BLaER1 (cell line): Measurements from ENCODE around the gene TM7SF2.

Experiments used
- H3K27ac ChIP-seq: shearing (Covaris generic); formaldehyde crosslinking; 2 replicates; pipeline ENCODE4 v1.8.1; 2022
- H3K27me3 ChIP-seq: shearing (Covaris generic); formaldehyde crosslinking; 2 replicates; pipeline ENCODE4 v1.8.1; 2022
- H3K36me3 ChIP-seq: shearing (Covaris generic); formaldehyde crosslinking; 2 replicates; pipeline ENCODE4 v1.8.1; 2022
- H3K4me1 ChIP-seq: shearing (Covaris generic); formaldehyde crosslinking; 2 replicates; pipeline ENCODE4 v1.8.1; 2022
- H3K4me2 ChIP-seq: shearing (Covaris generic); formaldehyde crosslinking; 2 replicates; pipeline ENCODE4 v1.8.1; 2022
- H3K4me3 ChIP-seq: shearing (Covaris generic); formaldehyde crosslinking; 2 replicates; pipeline ENCODE4 v1.8.1; 2022
- H3K9ac ChIP-seq: shearing (Covaris generic); formaldehyde crosslinking; 2 replicates; pipeline ENCODE4 v1.8.1; 2022
- H3K9me3 ChIP-seq: shearing (Covaris generic); formaldehyde crosslinking; 2 replicates; pipeline ENCODE4 v1.8.1; 2022
- H4K20me1 ChIP-seq: shearing (Covaris generic); formaldehyde crosslinking; 2 replicates; pipeline ENCODE4 v1.8.1; 2022
- Cebpa-rat ChIP-seq: shearing (Covaris generic); IDR thresholded peaks from 2 replicates; pipeline ENCODE4 v1.8.1; 2022

Gene TM7SF2

GRCh38 chr11:65128182-65129145 lies 16.8 kb downstream of the TM7SF2 start:
- Histone ChIP-seq H3K27me3 (no peaks in the 10 kb centered on the region), H3K36me3 (peaks cover 93% of the 10 kb centered on the region), H3K4me1 (peaks cover 61% of the 10 kb centered on the region), H3K9me3 (no peaks in the 10 kb centered on the region), H3K4me3 (no peak overlapping the region), H3K27ac (peak overlapping the region; percentile 78), H3K9ac (0 out of 2 replicates have a peak overlapping the region, but pooled peaks have one; percentile 50), H4K20me1 (peaks cover 42% of the 10 kb centered on the region), H3K4me2 (0 out of 2 replicates have a peak overlapping the region, but pooled peaks have one; percentile 99)
- no peak for TF ChIP-seq Cebpa-rat

DNA sequence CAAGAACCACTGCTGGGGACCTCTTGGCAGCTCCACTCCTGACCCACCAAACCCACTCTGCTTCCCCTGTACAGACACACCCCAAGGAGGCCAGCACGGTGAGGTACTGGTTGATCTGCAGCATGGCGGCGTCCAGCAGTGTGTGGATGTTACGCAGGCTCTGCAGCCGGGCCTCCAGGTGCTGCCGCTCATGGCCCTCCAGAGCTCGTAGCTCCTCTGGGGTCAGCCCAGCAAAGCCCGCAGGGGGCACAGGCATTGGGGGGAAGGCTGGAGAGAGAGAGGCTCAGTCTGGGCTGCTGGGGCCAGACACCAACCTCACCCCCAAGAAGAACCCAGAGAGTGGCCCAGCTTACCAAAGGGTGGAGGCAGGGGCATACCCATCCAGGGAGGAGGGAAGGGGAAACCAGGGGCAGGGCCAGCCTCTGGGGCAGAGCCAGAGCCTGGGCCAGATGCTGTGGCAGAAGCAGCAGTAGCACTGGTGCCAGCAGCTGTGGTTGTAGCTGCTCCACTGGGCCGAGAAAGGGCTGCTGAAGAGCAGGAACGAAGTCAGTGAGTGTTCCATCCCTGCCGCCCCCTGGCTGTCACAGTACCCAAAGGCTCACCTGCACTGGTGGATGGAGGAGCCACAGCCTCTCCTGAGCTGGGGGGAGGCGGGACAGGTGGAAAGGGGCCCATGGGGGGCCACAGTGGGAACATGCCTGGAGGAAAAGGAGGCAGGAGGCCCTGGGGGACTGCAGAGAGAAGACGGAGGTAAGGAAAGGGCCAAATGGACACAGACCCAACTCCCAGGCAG lies 18.2 kb downstream of the TM7SF2 start:
- Histone ChIP-seq H3K9ac (peak overlapping the region; percentile 70), H3K4me1 (peaks cover 49% of the 10 kb centered on the region), H3K9me3 (no peaks in the 10 kb centered on the region), H3K4me3 (peak overlapping the region; percentile 52), H3K36me3 (peaks cover 83% of the 10 kb centered on the region), H3K27ac (peak overlapping the region; percentile 78), H3K27me3 (no peaks in the 10 kb centered on the region), H4K20me1 (peaks cover 49% of the 10 kb centered on the region), H3K4me2 (peak overlapping the region; percentile 99)
- no peak for TF ChIP-seq Cebpa-rat

DNA sequence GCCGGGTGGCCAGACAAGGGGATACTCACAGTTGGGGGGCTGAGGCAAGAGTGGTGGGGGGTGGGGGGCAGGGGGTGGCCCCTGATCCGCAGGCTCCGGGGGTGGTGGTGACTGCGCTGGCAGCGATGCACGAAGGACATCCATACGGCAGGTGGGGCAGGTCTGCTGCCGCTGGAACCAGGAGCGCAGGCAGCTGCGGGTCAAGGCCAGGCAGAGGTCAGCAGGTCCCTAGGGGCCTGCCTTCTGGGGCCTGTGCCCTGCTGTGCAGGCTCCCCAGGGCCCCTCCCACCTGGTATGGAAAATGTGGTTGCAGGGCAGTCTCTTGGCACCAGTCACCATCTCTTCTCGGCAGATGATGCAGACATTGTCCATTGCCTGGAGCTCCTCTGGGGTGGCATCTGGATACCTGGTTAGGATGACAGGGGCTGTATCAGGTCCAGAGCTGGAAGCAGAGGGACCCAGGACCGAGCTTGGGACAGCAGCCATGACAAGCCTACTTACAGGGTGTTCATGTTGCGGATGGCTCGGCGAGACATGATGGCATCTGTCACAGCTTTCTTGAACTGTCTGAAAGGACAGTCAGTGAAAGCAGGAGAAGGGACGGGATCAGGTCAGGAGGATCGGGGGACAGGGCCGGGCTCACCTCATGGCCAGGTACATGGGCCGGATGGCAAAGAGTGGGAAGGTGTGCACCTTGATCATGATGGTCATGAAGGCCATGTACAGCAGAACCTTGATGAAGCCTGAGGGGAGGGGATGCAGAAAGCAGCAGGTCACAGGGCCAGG lies 19.2 kb downstream of the TM7SF2 start:
- Histone ChIP-seq H3K9ac (peak overlapping the region; percentile 98), H4K20me1 (peaks cover 49% of the 10 kb centered on the region), H3K27me3 (no peaks in the 10 kb centered on the region), H3K9me3 (no peaks in the 10 kb centered on the region), H3K4me2 (peak overlapping the region; percentile 99), H3K36me3 (peaks cover 73% of the 10 kb centered on the region), H3K4me3 (peak overlapping the region; percentile 99), H3K27ac (peak overlapping the region; percentile 99), H3K4me1 (peaks cover 56% of the 10 kb centered on the region)
- TF ChIP-seq Cebpa-rat: no peak

GRCh38 chr11:65131417-65131776 lies 19.7 kb downstream of the TM7SF2 start:
- Histone ChIP-seq H3K4me2 (peak overlapping the region; percentile 99), H3K4me3 (peak overlapping the region; percentile 99), H3K9ac (peak overlapping the region; percentile 98), H3K4me1 (peaks cover 62% of the 10 kb centered on the region), H4K20me1 (peaks cover 47% of the 10 kb centered on the region), H3K27ac (peak overlapping the region; percentile 99), H3K36me3 (peaks cover 68% of the 10 kb centered on the region), H3K9me3 (no peaks in the 10 kb centered on the region), H3K27me3 (no peaks in the 10 kb centered on the region)
- TF ChIP-seq Cebpa-rat: no peak

DNA sequence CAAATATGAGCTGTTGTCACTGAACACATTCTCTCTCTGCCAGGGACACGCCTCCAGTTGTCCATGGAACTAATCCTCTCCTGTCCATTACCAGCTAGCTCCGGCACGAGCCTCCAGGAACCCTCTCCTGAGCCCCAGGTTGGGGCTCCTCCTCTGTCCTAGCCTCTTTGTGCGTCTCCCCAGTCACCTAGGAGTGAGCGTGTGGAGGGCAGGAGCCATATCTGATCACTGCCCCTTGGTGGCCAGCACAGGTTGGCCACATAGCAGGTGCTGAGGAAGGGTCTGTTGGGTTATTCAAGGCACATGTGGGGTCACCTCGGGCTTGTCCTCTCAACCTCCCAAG lies 20.2 kb downstream of the TM7SF2 start:
- H3K36me3 ChIP-seq: peaks cover 63% of the 10 kb centered on the region
- H4K20me1 ChIP-seq: peaks cover 42% of the 10 kb centered on the region
- H3K27ac ChIP-seq: peak overlapping the region; percentile 99
- peak overlapping the region; percentile 99 for H3K4me2 ChIP-seq
- no peak for TF ChIP-seq Cebpa-rat
- H3K4me1 ChIP-seq: peaks cover 67% of the 10 kb centered on the region
- peak overlapping the region; percentile 99 for H3K4me3 ChIP-seq
- H3K27me3 ChIP-seq: no peaks in the 10 kb centered on the region
- peak overlapping the region; percentile 98 for H3K9ac ChIP-seq
- H3K9me3 ChIP-seq: no peaks in the 10 kb centered on the region

- Histone ChIP-seq H3K36me3 (peaks cover 57% of the 10 kb centered on the region), H4K20me1 (peaks cover 37% of the 10 kb centered on the region), H3K4me3 (peak overlapping the region; percentile 99), H3K27ac (peak overlapping the region; percentile 99), H3K4me1 (peaks cover 72% of the 10 kb centered on the region), H3K27me3 (no peaks in the 10 kb centered on the region), H3K9ac (peak overlapping the region; percentile 98), H3K4me2 (peak overlapping the region; percentile 99), H3K9me3 (no peaks in the 10 kb centered on the region)
- TF ChIP-seq Cebpa-rat: no peak
Measured at GRCh38 chr11:65132238-65132987, 20.7 kb downstream of the TM7SF2 start.

- Histone ChIP-seq H3K9me3 (no peaks in the 10 kb centered on the region), H3K4me3 (peak overlapping the region; percentile 99), H3K4me1 (peaks cover 77% of the 10 kb centered on the region), H3K9ac (peak overlapping the region; percentile 98), H3K4me2 (peak overlapping the region; percentile 99), H4K20me1 (peaks cover 29% of the 10 kb centered on the region), H3K36me3 (peaks cover 50% of the 10 kb centered on the region), H3K27ac (peak overlapping the region; percentile 99), H3K27me3 (no peaks in the 10 kb centered on the region)
- no peak for TF ChIP-seq Cebpa-rat
Measured at GRCh38 chr11:65132988-65133700, 21.5 kb downstream of the TM7SF2 start.

DNA sequence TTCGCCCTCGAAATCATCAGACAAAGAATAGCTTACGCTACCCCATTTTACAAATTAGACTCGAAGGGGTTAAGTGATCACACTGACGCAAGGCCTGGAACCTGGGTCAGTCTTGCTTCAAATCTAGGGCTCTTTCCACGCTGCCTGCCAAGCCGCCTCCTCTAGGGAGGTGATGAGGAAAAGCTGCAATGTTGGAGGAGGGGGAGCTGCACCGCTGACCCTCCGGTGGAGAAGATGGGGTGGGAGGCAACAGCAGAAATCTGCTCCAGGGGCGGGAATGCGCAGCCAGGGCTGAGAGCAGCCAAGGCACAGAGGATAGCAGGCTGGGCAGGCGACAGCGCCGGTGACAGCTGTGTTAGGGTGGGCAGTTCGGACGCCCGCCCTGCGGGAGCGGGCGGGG lies 22.1 kb downstream of the TM7SF2 start:
- Histone ChIP-seq H4K20me1 (peaks cover 24% of the 10 kb centered on the region), H3K27ac (peak overlapping the region; percentile 99), H3K9me3 (no peaks in the 10 kb centered on the region), H3K27me3 (no peaks in the 10 kb centered on the region), H3K36me3 (peaks cover 44% of the 10 kb centered on the region), H3K4me3 (peak overlapping the region; percentile 99), H3K4me1 (peaks cover 71% of the 10 kb centered on the region), H3K9ac (peak overlapping the region; percentile 98), H3K4me2 (peak overlapping the region; percentile 99)
- TF ChIP-seq Cebpa-rat: no peak
